A673 (cell line): ENCODE measurements around the gene TIGD2. TPM values are rescaled to one million over a fixed set of nuclear protein-coding genes. Genes with fewer than 3 reads are reported as not detected.

Experiments
- Bru-seq: library from RNA; stranded (reverse); fragments of 400-500 nt; gene quantifications from one replicate; lab custom pipeline; 2021; lab: Mats Ljungman, UMichigan
- BruChase-seq, 2 experiments: library from RNA; stranded (reverse); fragments of 400-500 nt; gene quantifications; one replicate each; lab custom pipeline; 2021; lab: Mats Ljungman, UMichigan
- BruUV-seq: library from RNA; stranded (reverse); fragments of 400-500 nt; replicated peaks from 2 replicates; lab custom pipeline; 2021; lab: Mats Ljungman, UMichigan
- CTCF ChIA-PET: fragments of 300-600 bp; sonication (Branson Sonifier 250); formaldehyde crosslinking; loops from one replicate; lab custom pipeline; 2022; ENCODE audit warnings: antibody characterized with exemption; lab: Charles Lee
- POLR2A ChIA-PET: fragments of 300-600 bp; sonication (Branson Sonifier 250); formaldehyde crosslinking; loops from one replicate; lab custom pipeline; 2022; ENCODE audit warnings: antibody characterized with exemption; ENCODE audit not compliant: low non-redundant PET; lab: Charles Lee
- DNase-seq: peaks from one replicate; pipeline ENCODE4 v3.0.0-alpha.2; 2015; ENCODE audit warnings: low spot score
- H3K27ac ChIP-seq: fragments of 200-600 bp; sonication (generic); 2 replicates; pipeline ENCODE4 v1.5.1; 2016; ENCODE audit warnings: mixed run types, low read depth, mild to moderate bottlenecking, mixed read lengths, antibody characterized with exemption, low read length; ENCODE audit not compliant: poor library complexity, severe bottlenecking
- H3K27me3 ChIP-seq: fragments of 200-600 bp; sonication (generic); replicated peaks from 2 replicates; pipeline ENCODE4 v1.6.1; 2017; ENCODE audit warnings: mixed run types, low read depth, mild to moderate bottlenecking, mixed read lengths, antibody characterized with exemption, low read length; ENCODE audit not compliant: insufficient read depth, poor library complexity
- H3K36me3 ChIP-seq: fragments of 200-600 bp; sonication (generic); 2 replicates; pipeline ENCODE4 v1.6.1; 2016; ENCODE audit warnings: mixed run types, mild to moderate bottlenecking, mixed read lengths, antibody characterized with exemption, low read length; ENCODE audit not compliant: insufficient read depth, poor library complexity, severe bottlenecking
- H3K4me1 ChIP-seq: fragments of 200-600 bp; sonication (generic); 2 replicates; pipeline ENCODE4 v1.6.1; 2017; ENCODE audit warnings: mixed run types, mild to moderate bottlenecking, mixed read lengths, antibody characterized with exemption, low read length; ENCODE audit not compliant: insufficient read depth, poor library complexity, severe bottlenecking
- H3K4me3 ChIP-seq: fragments of 200-600 bp; sonication (generic); 2 replicates; pipeline ENCODE4 v1.5.1; 2016; ENCODE audit warnings: low read depth, mixed run types, mild to moderate bottlenecking, mixed read lengths, low read length; ENCODE audit not compliant: poor library complexity, severe bottlenecking
- H3K9me3 ChIP-seq: fragments of 200-600 bp; sonication (generic); 2 replicates; pipeline ENCODE4 v1.6.1; 2016; ENCODE audit warnings: mixed run types, low read depth, mild to moderate bottlenecking, mixed read lengths, antibody characterized with exemption, low read length; ENCODE audit not compliant: poor library complexity, severe bottlenecking
- CTCF ChIP-seq: fragments of 300-800, 200-600 bp; sonication (generic); conservative IDR thresholded peaks from 2 replicates; pipeline ENCODE4 v1.5.1; 2017; ENCODE audit warnings: low read depth, mild to moderate bottlenecking, antibody characterized with exemption, low read length, moderate library complexity, mixed read lengths
- EZH2 ChIP-seq: fragments of 200-600 bp; sonication (generic); IDR thresholded peaks from 2 replicates; pipeline ENCODE4 v1.6.1; 2017; ENCODE audit warnings: borderline replicate concordance, low read depth, mild to moderate bottlenecking, mixed read lengths, antibody characterized with exemption, low read length; ENCODE audit not compliant: poor library complexity, severe bottlenecking
- intact Hi-C: fragments of 100-400 bp; cut with micrococcal nuclease; formaldehyde crosslinking; loops from one replicate; pipeline ENCODE4 v1.10.0; 2022; ENCODE audit not compliant: unreplicated experiment
- long read RNA-seq: library from polyadenylated mRNA; stranded (forward); transcript quantifications from one replicate; pipeline ENCODE4 v2.0.0, GENCODE V29; 2022
- total RNA-seq: library from RNA; stranded (reverse); gene quantifications from 2 replicates; pipeline ENCODE4 v1.2.3, GENCODE V29; 2021

The TIGD2 gene
- 2.8 TPM in 2 replicates for total RNA-seq
- percentile 59 among the genes with signal in this experiment for Bru-seq, nascent RNA
- percentile 71 among the genes with signal in this experiment for BruChase-seq, experiment 1, labeled RNA remaining after a 2-hour chase
- BruChase-seq, experiment 2, labeled RNA remaining after a 6-hour chase = percentile 47 among the genes with signal in this experiment
- long read RNA-seq, partial matches to known transcripts = 0 of 3 reads
- long read RNA-seq, other reads (novel, unspliced or antisense) = 0 of 3 reads

GRCh38 chr4:89110986-89111832, at the start of gene TIGD2:
TIGD2 (plus strand) TSS chr4:89111533; CDS start chr4:89112975, 1,442 bp downstream.
- H3K27me3 ChIP-seq = peaks cover 17% of the 10 kb centered on the region
- ChIA-PET CTCF (no interaction called here), POLR2A (no interaction called here)
- H3K27ac ChIP-seq = peak within 1 kb of the TSS; percentile 68
- intact Hi-C loops = no loop called here
- H3K4me3 ChIP-seq = peak within 1 kb of the TSS; percentile 57
- no TSS peak for BruUV-seq
- peak; percentile 88 for DNase-seq
- no peaks in the 10 kb centered on the region for H3K36me3 ChIP-seq
- H3K4me1 ChIP-seq = peaks cover 5% of the 10 kb centered on the region
- peak; percentile 57 for TF ChIP-seq CTCF
- TF ChIP-seq EZH2 = no peak
- no peaks in the 10 kb centered on the region for H3K9me3 ChIP-seq

- CTCF ChIA-PET = no interaction called here
- Histone ChIP-seq H3K4me1 (no peaks in the 10 kb centered on the region), H3K4me3 (no peak overlapping the region), H3K27ac (no peak overlapping the region), H3K9me3 (no peaks in the 10 kb centered on the region), H3K27me3 (no peaks in the 10 kb centered on the region), H3K36me3 (no peaks in the 10 kb centered on the region)
- intact Hi-C loops = no loop called here
- no TSS peak for BruUV-seq
- no peak for DNase-seq
- no peak for TF ChIP-seq CTCF
- TF ChIP-seq EZH2 = no peak
- POLR2A ChIA-PET = no interaction called here
These were observed 46.5 kb upstream of the TIGD2 start for GRCh38 chr4:89064848-89065247.

GRCh38 chr4:89067417-89067816, 43.9 kb upstream of the TIGD2 start:
- Histone ChIP-seq H3K4me3 (no peak overlapping the region), H3K36me3 (no peaks in the 10 kb centered on the region), H3K4me1 (no peaks in the 10 kb centered on the region), H3K27ac (no peak overlapping the region), H3K27me3 (no peaks in the 10 kb centered on the region), H3K9me3 (no peaks in the 10 kb centered on the region)
- intact Hi-C loops = no loop called here
- ChIA-PET CTCF (no interaction called here), POLR2A (no interaction called here)
- no peak for TF ChIP-seq CTCF
- TF ChIP-seq EZH2 = no peak
- DNase-seq = peak; percentile 11
- BruUV-seq = no TSS peak
